NCI-H526 (cell line): Measurements from ENCODE around the gene CCDC47.
A peak's percentile ranks its signal among the peaks of the same experiment; 100 is the strongest.
"Not testable (repeated sequence)": the region's sequence is repeated elsewhere in the genome, so short reads cannot be mapped to it uniquely, and the experiment has no call there.

Experiments used
- DNase-seq, 2 experiments: peaks; one replicate each; lab custom pipeline; 2025; lab: John Stamatoyannopoulos, UW

The CCDC47 gene

DNA sequence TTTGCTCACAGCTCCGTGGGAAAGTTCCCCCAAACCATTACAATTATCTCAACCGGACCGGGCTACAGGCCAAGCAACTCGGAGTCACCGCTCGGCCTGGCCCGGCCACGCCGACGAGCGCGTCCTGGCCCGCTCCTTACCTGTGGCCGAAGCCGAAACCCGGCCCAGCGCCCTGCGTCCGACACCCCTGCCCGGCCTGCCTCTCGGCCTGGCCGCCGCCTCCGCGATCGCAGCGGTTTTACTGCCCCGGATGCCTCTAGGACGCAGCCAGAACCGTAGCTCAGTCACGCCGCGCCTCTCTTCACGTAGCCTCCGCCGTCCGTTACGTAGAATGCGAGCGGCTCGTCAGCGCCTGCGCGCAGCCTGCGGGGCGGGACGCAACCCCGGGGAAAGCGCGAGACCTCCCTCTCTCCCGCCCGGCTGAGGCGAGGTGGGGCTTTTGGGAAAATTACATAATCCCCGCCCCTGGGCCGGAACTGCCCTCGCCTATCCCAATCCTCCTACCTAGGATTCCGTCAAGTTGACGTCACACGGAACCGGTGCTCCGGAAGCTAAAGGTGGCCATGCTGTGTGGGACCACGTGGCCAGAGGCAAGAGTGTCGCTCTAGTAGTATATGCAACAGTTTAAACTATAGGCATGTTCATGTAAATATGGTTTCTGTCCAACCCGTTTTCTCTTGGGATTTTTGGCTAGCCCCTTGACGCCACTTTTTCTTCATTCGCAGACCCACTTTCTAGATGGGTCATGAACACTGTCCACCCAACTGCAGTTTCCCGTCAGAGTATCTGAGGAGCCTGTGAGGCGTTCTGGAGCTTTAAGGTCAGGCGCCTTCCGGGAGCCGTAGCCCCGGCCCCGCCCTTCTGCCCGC lies at the start of gene CCDC47:
TSS of gene CCDC47 (minus strand) at position 326 of the 869 bp plus-strand sequence. CDS start 7,422 bp downstream, outside the sequence.
- peak; percentile 99 for DNase-seq

GRCh38 chr17:63822537-63822936 lies 49.1 kb upstream of the CCDC47 start:
- no peak for DNase-seq

DNA sequence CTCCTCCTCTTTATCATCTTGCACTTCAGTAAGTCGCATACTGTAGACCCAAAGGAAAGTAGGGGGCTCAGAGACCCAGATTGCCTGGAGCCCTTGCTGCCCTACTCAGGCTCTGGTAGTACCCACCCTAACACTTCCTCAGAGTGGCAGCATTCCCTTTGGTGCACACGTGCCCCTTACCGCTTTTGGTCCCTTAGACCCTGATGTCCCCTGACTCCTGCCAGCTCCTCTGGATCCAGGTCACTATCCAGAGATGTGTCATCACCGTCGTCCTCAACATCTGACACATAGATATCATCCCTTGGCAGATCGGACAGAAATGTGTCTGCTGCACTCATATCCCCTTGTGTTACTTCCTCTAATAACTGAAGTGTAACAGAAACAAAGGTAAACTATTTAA lies 48.4 kb upstream of the CCDC47 start:
- DNase-seq: no peak

DNA sequence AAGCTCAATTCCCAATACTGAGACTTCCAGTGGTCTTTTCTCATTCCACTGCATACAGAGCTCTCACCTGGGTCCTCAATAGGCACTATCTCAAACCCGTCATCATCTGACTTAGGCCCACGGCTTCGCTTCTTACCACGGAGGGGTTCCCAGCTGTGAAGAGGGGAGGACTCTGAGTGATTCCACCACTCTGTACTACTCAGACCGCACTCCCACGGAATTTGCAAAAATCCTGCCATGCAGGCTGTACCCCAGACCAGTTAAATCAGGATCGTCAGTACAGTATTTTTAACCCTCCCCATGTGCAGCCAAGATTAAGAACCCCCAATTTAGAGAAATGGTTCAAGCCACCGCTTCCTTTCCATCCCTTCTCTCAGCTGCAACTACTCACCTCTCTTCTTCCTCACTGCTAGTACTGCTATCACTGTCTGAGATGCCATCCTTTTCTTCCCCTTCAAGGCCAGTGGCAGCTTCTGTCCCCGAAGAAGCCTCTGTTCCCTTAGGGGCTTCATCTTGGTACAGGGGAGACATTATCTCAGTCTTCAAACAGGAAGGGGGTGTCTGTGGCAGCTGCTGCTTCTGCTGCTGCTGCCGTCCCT lies 47.7 kb upstream of the CCDC47 start:
- DNase-seq: no peak

- no peak for DNase-seq
These were observed 46.5 kb upstream of the CCDC47 start for GRCh38 chr17:63819585-63820537.

DNA sequence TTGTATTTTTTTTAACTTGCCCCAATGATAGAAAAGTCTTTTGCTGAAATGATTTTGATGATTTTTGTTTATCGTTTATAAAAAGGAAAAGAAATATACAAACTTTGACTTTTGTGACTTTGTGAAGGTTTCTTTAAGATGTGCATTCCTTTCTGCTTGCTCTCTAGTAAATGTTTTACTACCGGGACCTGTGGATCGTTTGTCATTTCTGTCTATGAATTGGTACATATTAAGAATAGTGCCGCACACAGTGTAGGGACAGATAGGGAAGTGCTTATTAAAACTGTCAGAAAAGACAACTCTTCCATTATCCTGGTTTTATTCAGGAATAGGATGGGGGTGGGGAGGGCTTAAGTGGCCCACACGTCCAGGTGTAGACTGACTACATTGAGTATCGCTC lies 45.7 kb upstream of the CCDC47 start:
- no peak for DNase-seq

GRCh38 chr17:63817736-63818385 lies 44.5 kb upstream of the CCDC47 start:
- no peak for DNase-seq

DNA sequence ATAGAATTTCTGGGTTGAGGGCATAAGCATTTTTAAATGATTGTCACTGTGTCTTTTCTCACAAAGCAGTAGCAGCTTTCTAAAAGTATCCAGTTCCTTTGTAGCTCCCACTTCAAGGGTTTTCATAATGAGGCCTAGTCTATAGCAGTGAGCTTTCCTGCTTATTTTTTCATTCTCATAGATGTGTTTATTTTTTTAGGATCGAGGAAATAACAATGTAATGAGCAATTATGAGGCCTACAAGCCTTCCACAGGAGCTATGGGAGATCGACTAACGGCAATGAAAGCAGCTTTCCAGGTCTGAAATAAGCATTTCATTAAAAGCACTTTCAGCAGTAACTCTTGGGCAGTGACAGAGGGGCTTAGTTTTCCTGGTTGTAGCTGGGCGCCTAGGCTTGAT lies 43.3 kb upstream of the CCDC47 start:
- no peak for DNase-seq

GRCh38 chr17:63816123-63816522 lies 42.7 kb upstream of the CCDC47 start:
- DNase-seq: no peak

GRCh38 chr17:63809970-63810369 lies 36.6 kb upstream of the CCDC47 start:
- no peak for DNase-seq

DNA sequence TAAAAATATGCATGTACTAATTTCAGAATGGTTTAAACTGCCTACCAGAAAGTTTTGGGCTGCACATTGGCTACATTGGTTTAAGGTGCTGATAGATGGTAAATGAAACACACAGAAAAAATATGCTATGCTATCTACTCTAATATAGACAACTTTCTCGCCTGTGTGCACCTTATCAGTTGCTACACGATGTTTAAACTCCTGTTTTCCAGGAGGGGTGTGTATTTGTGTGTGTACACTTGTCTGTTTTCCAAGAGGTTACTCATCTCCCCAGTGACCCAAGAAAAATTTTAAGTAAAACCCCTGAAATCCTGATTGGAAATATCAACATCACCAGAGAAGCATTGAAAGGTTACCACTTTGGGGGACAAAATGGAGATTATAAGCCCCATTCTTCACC lies 32.2 kb upstream of the CCDC47 start:
- no peak for DNase-seq

GRCh38 chr17:63804328-63804727 lies 30.9 kb upstream of the CCDC47 start:
- DNase-seq: no peak

DNA sequence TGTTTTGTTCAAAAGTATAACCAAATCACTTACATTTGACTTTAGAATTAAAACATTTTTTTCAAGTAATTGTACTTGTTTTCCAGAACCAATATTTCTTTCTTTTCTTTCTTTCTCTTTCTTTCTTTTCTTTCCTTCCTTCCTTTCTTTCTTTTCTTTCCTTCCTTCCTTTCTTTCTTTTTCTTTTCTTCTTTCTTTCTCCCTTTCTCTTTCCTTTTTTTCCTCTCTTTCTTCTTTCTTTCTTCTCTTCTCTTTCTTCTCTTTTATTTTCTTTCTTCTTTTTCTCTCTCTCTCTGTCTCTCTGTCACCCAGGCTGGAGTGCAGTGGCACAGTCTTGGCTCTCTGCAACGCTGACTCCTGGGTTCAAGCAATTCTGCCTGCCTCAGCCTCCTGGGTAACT lies 27.4 kb upstream of the CCDC47 start:
- no peak for DNase-seq

GRCh38 chr17:63798572-63799106 lies 25.2 kb upstream of the CCDC47 start:
- DNase-seq: no peak

- not testable (repeated sequence) for DNase-seq
These were observed 23.0 kb upstream of the CCDC47 start for GRCh38 chr17:63796375-63796774.

DNA sequence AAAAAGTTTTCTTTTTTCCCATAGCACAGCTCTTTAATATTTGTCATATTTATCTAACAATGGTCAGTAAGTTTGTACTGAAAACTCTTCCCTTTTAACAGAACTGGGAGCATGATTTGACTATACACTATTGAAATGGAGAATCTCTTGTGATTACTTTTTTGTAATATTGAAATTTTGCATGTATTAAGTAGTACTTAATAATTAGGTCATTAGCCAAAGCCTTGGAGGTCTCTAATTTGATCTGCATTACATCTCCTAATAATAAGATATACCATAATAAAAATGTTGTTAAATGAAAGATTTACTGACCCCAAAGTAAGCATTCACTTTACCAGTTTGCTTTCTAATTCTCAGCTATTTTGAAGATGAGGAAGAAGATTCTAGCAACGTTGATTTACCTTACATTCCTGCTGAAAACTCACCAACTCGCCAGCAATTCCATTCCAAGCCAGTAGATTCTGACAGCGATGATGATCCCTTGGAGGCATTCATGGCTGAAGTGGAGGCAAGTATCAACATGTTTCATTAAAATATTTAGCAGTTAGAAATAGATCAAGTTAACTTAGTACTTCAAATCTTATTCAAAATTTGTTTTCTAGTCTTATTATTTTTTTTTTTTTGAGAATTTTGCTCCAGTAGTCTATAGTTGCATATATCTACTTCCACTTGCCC lies 18.8 kb upstream of the CCDC47 start:
- no peak for DNase-seq

GRCh38 chr17:63790057-63790456 lies 16.7 kb upstream of the CCDC47 start:
- DNase-seq: no peak

DNA sequence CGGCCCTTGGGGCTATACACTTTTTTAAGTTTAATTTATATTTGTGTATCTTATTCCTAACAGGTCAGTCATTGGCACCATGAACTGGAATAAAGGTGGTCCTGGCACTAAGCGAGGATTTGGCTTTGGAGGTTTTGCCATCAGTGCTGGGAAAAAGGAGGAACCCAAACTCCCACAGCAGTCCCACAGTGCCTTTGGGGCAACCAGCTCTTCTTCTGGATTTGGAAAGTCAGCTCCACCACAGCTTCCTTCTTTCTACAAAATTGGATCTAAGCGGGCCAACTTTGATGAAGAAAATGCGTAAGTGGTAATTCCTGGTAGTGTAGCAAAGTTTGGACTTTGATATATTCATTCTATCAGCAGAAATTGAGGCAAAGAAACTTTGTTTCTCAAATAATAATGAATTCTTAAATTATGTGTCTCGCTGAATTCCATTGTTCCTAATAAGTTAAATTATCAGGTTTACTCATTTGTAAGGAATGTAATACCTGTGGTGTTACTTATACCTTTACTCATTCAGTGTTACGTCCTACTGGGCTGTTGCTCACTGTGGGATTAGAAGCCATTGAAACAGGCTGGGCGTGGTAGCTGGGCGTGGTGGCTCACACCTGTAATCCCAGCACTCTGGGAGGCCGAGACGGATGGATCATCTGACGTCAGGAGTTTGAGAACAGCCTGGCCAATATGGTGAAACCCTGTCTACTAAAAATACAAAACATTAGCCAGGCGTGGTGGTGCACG lies 13.7 kb upstream of the CCDC47 start:
- no peak for DNase-seq

- no peak for DNase-seq
These were observed 12.7 kb upstream of the CCDC47 start for GRCh38 chr17:63786117-63786516.

DNA sequence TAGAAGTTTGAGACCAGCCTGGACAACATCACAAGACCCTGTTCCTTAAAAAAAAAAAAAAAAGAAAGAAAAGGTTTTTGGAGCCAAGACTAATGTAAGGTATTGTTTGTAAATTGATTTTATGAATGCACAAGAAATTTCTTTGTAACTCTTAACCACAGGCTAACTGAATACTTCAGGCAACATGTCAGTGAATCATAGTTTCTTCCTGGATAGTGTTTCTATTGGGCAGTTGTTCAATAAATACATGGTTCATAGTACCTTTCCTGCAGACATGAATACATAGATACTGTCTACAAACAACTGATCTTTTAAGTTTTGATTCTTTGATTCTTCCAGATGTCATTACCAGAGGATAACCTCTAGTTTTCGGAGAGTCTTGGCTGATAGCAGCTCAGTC lies 12.2 kb upstream of the CCDC47 start:
- DNase-seq: no peak
